DND-41 (cell line): ENCODE results near the gene UBN2.
"Not testable (repeated sequence)": the region's sequence is repeated elsewhere in the genome, so short reads cannot be mapped to it uniquely, and the experiment has no call there.

Source experiments
- ATAC-seq: fragments of 200-7000 bp; cut with Tn5 transposase; 3 replicates; pipeline ENCODE4 v1.9.1; 2021; ENCODE audit warnings: low read depth; ENCODE audit not compliant: insufficient read depth
- DNase-seq: peaks from one replicate; pipeline ENCODE4 v3.0.0-alpha.2; 2020
- H2AFZ ChIP-seq: 2 replicates; pipeline ENCODE4 v1.6.0; 2012; ENCODE audit warnings: low read depth, low read length
- H3K27ac ChIP-seq: 2 replicates; pipeline ENCODE4 v1.5.1; 2012; ENCODE audit warnings: low read length, inconsistent platforms
- H3K27me3 ChIP-seq: fragments of 200-600 bp; sonication (generic); 2 replicates; pipeline ENCODE4 v1.6.0; 2012; ENCODE audit warnings: low read length, mild to moderate bottlenecking, inconsistent platforms; ENCODE audit not compliant: insufficient read depth, poor library complexity
- H3K36me3 ChIP-seq: 2 replicates; pipeline ENCODE4 v1.5.1; 2012; ENCODE audit warnings: low read length, inconsistent platforms; ENCODE audit not compliant: insufficient read depth
- H3K4me1 ChIP-seq: 2 replicates; pipeline ENCODE4 v1.5.1; 2012; ENCODE audit warnings: mild to moderate bottlenecking, low read length; ENCODE audit not compliant: insufficient read depth
- H3K4me2 ChIP-seq: 2 replicates; pipeline ENCODE4 v1.6.0; 2012; ENCODE audit warnings: mild to moderate bottlenecking, moderate library complexity, low read length, inconsistent platforms; ENCODE audit not compliant: insufficient read depth
- H3K4me3 ChIP-seq, 2 experiments: fragments of 200-600 bp in 1 of 2; shearing (Covaris generic) in 1 of 2; 2 replicates each; pipeline ENCODE4 v1.5.1; 2012 to 2016; ENCODE audit warnings: inconsistent platforms in 2 of 2, low read length in 2 of 2, mild to moderate bottlenecking in 2 of 2, low read depth in 1 of 2, moderate library complexity in 1 of 2
- H3K79me2 ChIP-seq: 2 replicates; pipeline ENCODE4 v1.6.0; 2012; ENCODE audit warnings: low read length, inconsistent platforms; ENCODE audit not compliant: insufficient read depth
- H3K9ac ChIP-seq: 2 replicates; pipeline ENCODE4 v1.6.0; 2012; ENCODE audit warnings: low read depth, mild to moderate bottlenecking, inconsistent platforms, low read length, moderate library complexity
- H3K9me3 ChIP-seq: 2 replicates; pipeline ENCODE4 v1.5.1; 2012; ENCODE audit warnings: low read length, moderate library complexity, mild to moderate bottlenecking, inconsistent platforms; ENCODE audit not compliant: insufficient read depth, severe bottlenecking
- H4K20me1 ChIP-seq: 2 replicates; pipeline ENCODE4 v1.6.0; 2012; ENCODE audit warnings: low read length; ENCODE audit not compliant: insufficient read depth
- EZH2 ChIP-seq: IDR thresholded peaks from 3 replicates; pipeline ENCODE4 v1.6.1; 2012; ENCODE audit warnings: borderline replicate concordance, low read depth, mild to moderate bottlenecking, moderate library complexity, low read length, inconsistent platforms; ENCODE audit not compliant: severe bottlenecking
- TF ChIP-seq, protein P1 (sequence below): IDR thresholded peaks from 2 replicates; pipeline ENCODE4 v1.5.1; 2012; ENCODE audit warnings: borderline replicate concordance, low read length, moderate library complexity, mild to moderate bottlenecking; ENCODE audit not compliant: poor library complexity, severe bottlenecking; ENCODE audit errors: extremely low read depth

The UBN2 gene

DNA sequence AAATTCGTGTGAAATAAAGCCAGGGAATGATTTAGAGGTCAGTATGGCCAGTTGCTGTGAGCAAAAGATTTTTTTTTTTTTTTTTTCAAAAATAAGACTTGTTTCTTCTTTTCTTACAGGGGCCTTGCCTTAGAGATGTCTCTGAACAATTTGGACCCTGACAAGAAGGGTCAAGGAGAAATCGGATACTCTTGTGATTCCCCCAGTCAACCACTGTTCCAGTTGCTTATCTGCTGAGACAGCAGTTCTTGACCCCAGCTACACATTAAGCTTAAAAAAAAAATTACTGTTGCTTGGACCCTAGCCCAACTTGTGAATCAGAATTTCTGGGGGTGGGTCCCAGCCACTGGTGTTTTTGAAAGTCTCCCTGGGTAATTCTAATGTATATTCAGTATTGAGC is 98.1 kb downstream of the UBN2 start:
- H3K4me2 ChIP-seq, result no peak overlapping the region
- no peaks in the 10 kb centered on the region for H3K36me3 ChIP-seq
- no peaks in the 10 kb centered on the region for H3K9me3 ChIP-seq
- no peak overlapping the region for H3K27ac ChIP-seq
- ATAC-seq, result no peak
- no peak overlapping the region for H2AFZ ChIP-seq
- no peaks in the 10 kb centered on the region for H4K20me1 ChIP-seq
- TF ChIP-seq, protein P1, sequence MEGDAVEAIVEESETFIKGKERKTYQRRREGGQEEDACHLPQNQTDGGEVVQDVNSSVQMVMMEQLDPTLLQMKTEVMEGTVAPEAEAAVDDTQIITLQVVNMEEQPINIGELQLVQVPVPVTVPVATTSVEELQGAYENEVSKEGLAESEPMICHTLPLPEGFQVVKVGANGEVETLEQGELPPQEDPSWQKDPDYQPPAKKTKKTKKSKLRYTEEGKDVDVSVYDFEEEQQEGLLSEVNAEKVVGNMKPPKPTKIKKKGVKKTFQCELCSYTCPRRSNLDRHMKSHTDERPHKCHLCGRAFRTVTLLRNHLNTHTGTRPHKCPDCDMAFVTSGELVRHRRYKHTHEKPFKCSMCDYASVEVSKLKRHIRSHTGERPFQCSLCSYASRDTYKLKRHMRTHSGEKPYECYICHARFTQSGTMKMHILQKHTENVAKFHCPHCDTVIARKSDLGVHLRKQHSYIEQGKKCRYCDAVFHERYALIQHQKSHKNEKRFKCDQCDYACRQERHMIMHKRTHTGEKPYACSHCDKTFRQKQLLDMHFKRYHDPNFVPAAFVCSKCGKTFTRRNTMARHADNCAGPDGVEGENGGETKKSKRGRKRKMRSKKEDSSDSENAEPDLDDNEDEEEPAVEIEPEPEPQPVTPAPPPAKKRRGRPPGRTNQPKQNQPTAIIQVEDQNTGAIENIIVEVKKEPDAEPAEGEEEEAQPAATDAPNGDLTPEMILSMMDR, result no peak
- no peak for TF ChIP-seq EZH2
- H3K9ac ChIP-seq, result no peak overlapping the region
- H3K4me3 ChIP-seq, result no peak overlapping the region
- no peaks in the 10 kb centered on the region for H3K4me1 ChIP-seq
- no peaks in the 10 kb centered on the region for H3K79me2 ChIP-seq
- DNase-seq, result no peak
- H3K27me3 ChIP-seq, result no peaks in the 10 kb centered on the region

DNA sequence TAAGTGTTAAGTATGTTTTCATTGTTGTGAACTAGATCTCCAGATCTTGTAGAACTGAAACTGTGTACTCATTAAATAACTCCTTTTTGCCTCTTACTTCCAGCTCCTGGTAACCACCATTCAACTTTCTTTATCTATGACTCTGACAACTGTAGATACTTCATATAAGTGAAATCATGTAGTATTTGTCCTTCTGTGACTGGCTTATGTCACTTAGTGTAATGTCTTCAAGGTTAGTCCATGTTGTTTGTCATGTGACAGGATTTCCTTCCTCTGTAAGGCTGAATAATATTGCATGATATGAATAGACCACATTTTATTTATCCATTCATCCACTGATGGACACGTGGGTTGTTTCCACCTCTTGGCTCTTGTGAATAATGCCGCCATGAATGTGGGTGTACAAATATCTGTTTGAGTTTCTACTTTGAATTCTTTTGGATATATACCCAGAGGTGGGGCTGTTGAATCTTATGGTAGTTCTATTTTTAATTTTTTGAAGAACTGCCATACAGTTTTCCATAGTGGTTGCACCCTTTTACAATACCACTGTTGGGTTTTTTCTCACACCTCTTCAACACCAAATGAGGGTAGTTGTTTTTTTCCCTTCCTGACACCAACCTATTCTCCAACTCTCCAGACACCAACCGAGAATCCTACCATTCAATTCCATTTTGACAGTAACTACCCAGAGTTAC is 99.4 kb downstream of the UBN2 start:
- TF ChIP-seq, protein P1, result no peak
- Histone ChIP-seq H3K4me2 (no peak overlapping the region), H3K79me2 (no peaks in the 10 kb centered on the region), H3K9ac (no peak overlapping the region), H3K4me3 (no peak overlapping the region), H3K9me3 (no peaks in the 10 kb centered on the region), H4K20me1 (no peaks in the 10 kb centered on the region), H3K27me3 (no peaks in the 10 kb centered on the region), H2AFZ (peak overlapping the region; percentile 40; the same call in 1 of the 2 replicates), H3K4me1 (no peaks in the 10 kb centered on the region), H3K36me3 (no peaks in the 10 kb centered on the region), H3K27ac (no peak overlapping the region)
- no peak for ATAC-seq
- DNase-seq, result no peak

DNA sequence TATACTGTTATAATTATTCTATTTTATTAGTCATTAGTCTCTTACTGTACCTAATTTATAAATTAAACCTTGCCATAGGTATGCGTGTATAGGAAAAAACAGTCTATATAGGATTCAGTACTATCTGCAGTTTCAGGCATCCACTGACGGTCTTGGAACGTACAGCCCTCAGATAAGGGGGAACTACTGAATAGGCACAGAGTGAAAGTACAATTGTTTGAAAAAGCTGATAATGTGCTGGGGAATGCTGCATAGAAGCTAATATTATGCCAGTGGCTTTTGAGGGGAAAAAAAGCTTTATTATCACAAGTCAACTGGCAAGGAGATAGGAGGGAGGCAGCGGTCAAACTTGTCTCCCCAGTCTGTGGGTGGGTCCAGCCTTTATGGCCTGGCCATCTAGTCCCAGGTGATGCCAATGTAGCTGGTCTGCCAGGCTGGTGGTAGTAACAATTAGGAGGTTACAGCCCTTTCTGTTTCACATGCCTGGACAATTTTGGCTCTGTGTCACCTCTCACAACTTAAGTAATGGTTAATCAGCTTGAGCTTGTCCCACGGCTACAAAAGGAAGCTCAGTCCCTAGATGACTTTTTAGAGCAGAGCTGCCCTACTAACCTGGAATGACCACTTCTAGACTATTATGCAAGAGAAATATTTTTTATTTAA is 101.8 kb downstream of the UBN2 start:
- Histone ChIP-seq H3K4me2 (no peak overlapping the region), H3K79me2 (no peaks in the 10 kb centered on the region), H2AFZ (no peak overlapping the region), H3K36me3 (no peaks in the 10 kb centered on the region), H4K20me1 (no peaks in the 10 kb centered on the region), H3K4me1 (no peaks in the 10 kb centered on the region), H3K9ac (no peak overlapping the region), H3K27ac (no peak overlapping the region), H3K9me3 (no peaks in the 10 kb centered on the region), H3K4me3 (no peak overlapping the region), H3K27me3 (no peaks in the 10 kb centered on the region)
- ATAC-seq (no peak), DNase-seq (no peak)
- TF ChIP-seq, protein P1, result no peak
- no peak for TF ChIP-seq EZH2

DNA sequence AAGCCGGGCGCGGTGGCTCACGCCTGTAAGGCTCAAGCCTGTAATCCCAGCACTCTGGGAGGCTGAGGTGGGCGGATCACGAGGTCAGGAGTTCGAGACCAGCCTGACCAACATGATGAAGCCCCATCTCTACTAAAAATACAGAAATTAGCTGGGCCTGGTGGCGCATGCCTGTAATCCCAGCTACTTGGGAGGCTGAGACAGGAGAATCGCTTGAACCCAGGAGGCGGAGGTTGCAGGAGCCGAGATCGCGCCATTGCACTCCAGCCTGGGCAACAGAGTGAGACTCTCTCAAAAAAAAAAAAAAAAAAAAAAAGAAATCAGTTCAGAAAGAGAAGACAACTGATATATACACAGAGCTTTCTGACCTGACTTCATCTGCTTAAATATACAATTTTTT is 102.4 kb downstream of the UBN2 start:
- not testable (repeated sequence) for H3K79me2 ChIP-seq, H3K9ac ChIP-seq, H3K27ac ChIP-seq, H3K9me3 ChIP-seq, H2AFZ ChIP-seq, H4K20me1 ChIP-seq, H3K27me3 ChIP-seq, ATAC-seq, DNase-seq, H3K4me1 ChIP-seq, H3K4me3 ChIP-seq, H3K4me2 ChIP-seq, H3K36me3 ChIP-seq
